Common myeloid progenitor, CD34-positive (primary cell): Measurements from ENCODE around the gene PSD2.

Source experiments
- CTCF ChIA-PET: fragments of 350-600 bp; sonication (Branson Sonifier 250); formaldehyde crosslinking; loops from one replicate; lab custom pipeline; 2021; ENCODE audit warnings: antibody characterized with exemption; lab: Charles Lee
- POLR2A ChIA-PET: fragments of 350-600 bp; sonication (Branson Sonifier 250); formaldehyde crosslinking; loops from one replicate; lab custom pipeline; 2021; ENCODE audit warnings: antibody characterized with exemption; lab: Charles Lee
- DNase-seq, 3 donors: peaks; one replicate each; pipeline versions ENCODE4 v3.0.0 to v3.0.0-alpha.2; 2013
- H3K27ac ChIP-seq, 2 experiments: 1 replicate in 1 of 2; 2 replicates in 1 of 2; pipeline ENCODE4 v1.7.0; 2013; ENCODE audit warnings: inconsistent platforms in 2 of 2, low read length in 2 of 2, mild to moderate bottlenecking in 2 of 2, low read depth in 1 of 2, moderate library complexity in 1 of 2; ENCODE audit not compliant: severe bottlenecking in 2 of 2, insufficient read depth in 1 of 2, poor library complexity in 1 of 2
- H3K27me3 ChIP-seq, 5 experiments: replicated peaks in 2 of 5; 1 replicate in 3 of 5; 2 replicates in 2 of 5; pipeline versions ENCODE4 v1.6.1 to v1.7.0; 2013; ENCODE audit warnings: low read length in 4 of 5, mild to moderate bottlenecking in 2 of 5, moderate library complexity in 2 of 5, inconsistent platforms in 1 of 5; ENCODE audit not compliant: insufficient read depth in 5 of 5, control insufficient read depth in 4 of 5
- H3K36me3 ChIP-seq, 4 experiments: 1 replicate in 2 of 4; 2 replicates in 2 of 4; pipeline versions ENCODE4 v1.6.1 to v1.7.0; 2013; ENCODE audit warnings: low read length in 3 of 4, control low read depth in 1 of 4, mild to moderate bottlenecking in 1 of 4; ENCODE audit not compliant: control insufficient read depth in 4 of 4, insufficient read depth in 4 of 4
- H3K4me1 ChIP-seq, 4 experiments: 1 replicate in 3 of 4; 2 replicates in 1 of 4; pipeline versions ENCODE4 v1.6.1 to v1.7.1; 2013; ENCODE audit warnings: low read length in 3 of 4, mild to moderate bottlenecking in 3 of 4, control low read depth in 1 of 4, inconsistent platforms in 1 of 4, moderate library complexity in 1 of 4; ENCODE audit not compliant: control insufficient read depth in 4 of 4, insufficient read depth in 4 of 4; ENCODE audit errors: control extremely low read depth in 1 of 4
- H3K4me3 ChIP-seq, 7 experiments: 1 replicate in 4 of 7; 2 replicates in 3 of 7; pipeline versions ENCODE4 v1.5.1 to v1.7.0; 2013; ENCODE audit warnings: mild to moderate bottlenecking in 7 of 7, low read length in 6 of 7, moderate library complexity in 6 of 7, inconsistent platforms in 2 of 7, low read depth in 2 of 7, control low read depth in 1 of 7; ENCODE audit not compliant: insufficient read depth in 4 of 7, control insufficient read depth in 1 of 7; ENCODE audit errors: extremely low read depth in 1 of 7
- H3K9me3 ChIP-seq, 5 experiments: 1 replicate in 4 of 5; 2 replicates in 1 of 5; pipeline versions ENCODE4 v1.6.1 to v1.7.1; 2013; ENCODE audit warnings: low read length in 4 of 5, mild to moderate bottlenecking in 2 of 5, inconsistent platforms in 1 of 5, low read depth in 1 of 5, moderate library complexity in 1 of 5; ENCODE audit not compliant: control insufficient read depth in 4 of 5, insufficient read depth in 2 of 5; ENCODE audit errors: control extremely low read depth in 1 of 5
- WGBS: methylation state at CpG from one replicate; pipeline ENCODE4 v1.1.5; 2013; ENCODE audit not compliant: insufficient coverage; 5-methylcytosine and 5-hydroxymethylcytosine counted together

PSD2 gene

GRCh38 chr5:139875957-139876356 lies 80.3 kb downstream of the PSD2 start:
- Histone ChIP-seq H3K27me3 (peaks cover 0 to 4% (median 0%) of the 10 kb centered on the region in 5 experiments), H3K4me1 (peaks cover 0 to 10% (median 5%) of the 10 kb centered on the region in 4 experiments), H3K36me3 (no peaks in the 10 kb centered on the region), H3K27ac (no peak overlapping the region), H3K9me3 (no peaks in the 10 kb centered on the region), H3K4me3 (no peak overlapping the region)
- ChIA-PET POLR2A (no interaction called here), CTCF (interaction anchor here (0.8 kb wide), 1 partner anchor 12 kb away, joined by 3 read pairs; no protein-coding TSS in a partner anchor)
- no peak for DNase-seq
- WGBS = 43% methylated on average over 1 of the region's 2 CpGs

GRCh38 chr5:139877129-139877597 lies 81.6 kb downstream of the PSD2 start:
- Histone ChIP-seq H3K27me3 (peaks cover 0 to 5% (median 0%) of the 10 kb centered on the region in 5 experiments), H3K27ac (no peak overlapping the region), H3K4me1 (peaks cover 0 to 10% (median 5%) of the 10 kb centered on the region in 4 experiments), H3K4me3 (no peak overlapping the region), H3K36me3 (no peaks in the 10 kb centered on the region), H3K9me3 (no peaks in the 10 kb centered on the region)
- POLR2A ChIA-PET = no interaction called here
- CTCF ChIA-PET = interaction anchor here (1.1 kb wide), 1 partner anchor 11 kb away, joined by 3 read pairs; no protein-coding TSS in a partner anchor
- peak in 2 of 3 donors; percentile 33 to 36 for DNase-seq
- WGBS = 49% methylated on average over 6 of the region's 6 CpGs

GRCh38 chr5:139878093-139878492 lies 82.5 kb downstream of the PSD2 start:
- CTCF ChIA-PET = no interaction called here
- no peak overlapping the region for H3K4me3 ChIP-seq
- H3K4me1 ChIP-seq = peaks cover 0 to 10% (median 5%) of the 10 kb centered on the region in 4 experiments
- POLR2A ChIA-PET = no interaction called here
- H3K9me3 ChIP-seq = no peaks in the 10 kb centered on the region
- peaks cover 0 to 2% (median 0%) of the 10 kb centered on the region in 5 experiments for H3K27me3 ChIP-seq
- WGBS = 100% methylated on average over 2 of the region's 3 CpGs
- no peak for DNase-seq
- H3K27ac ChIP-seq = no peak overlapping the region
- H3K36me3 ChIP-seq = no peaks in the 10 kb centered on the region

- 97% methylated on average over 15 of the region's 18 CpGs for WGBS
- peaks cover 0 to 10% (median 0%) of the 10 kb centered on the region in 5 experiments for H3K27me3 ChIP-seq
- ChIA-PET CTCF (interaction anchor here (0.6 to 1.9 kb wide), 4 partner anchors 13 to 187 kb away, joined by 3 to 5 read pairs (median 4); no protein-coding TSS in a partner anchor), POLR2A (no interaction called here)
- no peaks in the 10 kb centered on the region for H3K9me3 ChIP-seq
- H3K4me1 ChIP-seq = peaks cover 0 to 10% (median 5%) of the 10 kb centered on the region in 4 experiments
- no peak for DNase-seq
- no peak overlapping the region for H3K4me3 ChIP-seq
- no peaks in the 10 kb centered on the region for H3K36me3 ChIP-seq
- no peak overlapping the region for H3K27ac ChIP-seq
Measured at GRCh38 chr5:139880416-139881142, 85.0 kb downstream of the PSD2 start.

- Histone ChIP-seq H3K4me3 (no peak overlapping the region), H3K27me3 (peaks cover 0 to 10% (median 0%) of the 10 kb centered on the region in 5 experiments), H3K27ac (no peak overlapping the region), H3K4me1 (peaks cover 0 to 10% (median 5%) of the 10 kb centered on the region in 4 experiments), H3K36me3 (no peaks in the 10 kb centered on the region), H3K9me3 (no peaks in the 10 kb centered on the region)
- CTCF ChIA-PET = interaction anchor here (0.6 to 1.9 kb wide), 5 partner anchors 9 to 186 kb away, joined by 3 to 5 read pairs (median 4); no protein-coding TSS in a partner anchor
- POLR2A ChIA-PET = no interaction called here
- 83% methylated on average over 4 of the region's 5 CpGs for WGBS
- no peak for DNase-seq
Measured at GRCh38 chr5:139881143-139881733, 85.6 kb downstream of the PSD2 start.

GRCh38 chr5:139882316-139882715 lies 86.7 kb downstream of the PSD2 start:
- POLR2A ChIA-PET = no interaction called here
- CTCF ChIA-PET = interaction anchor here (0.9 kb wide), 1 partner anchor 10 kb away, joined by 4 read pairs; no protein-coding TSS in a partner anchor
- peaks cover 0 to 3% (median 1%) of the 10 kb centered on the region in 4 experiments for H3K4me1 ChIP-seq
- peaks cover 0 to 10% (median 0%) of the 10 kb centered on the region in 5 experiments for H3K27me3 ChIP-seq
- 67% methylated on average over 1 of the region's 3 CpGs for WGBS
- H3K36me3 ChIP-seq = no peaks in the 10 kb centered on the region
- H3K9me3 ChIP-seq = no peaks in the 10 kb centered on the region
- H3K4me3 ChIP-seq = no peak overlapping the region
- no peak overlapping the region for H3K27ac ChIP-seq
- DNase-seq = no peak
